Caco-2 (cell line): Measurements from ENCODE around the gene OXNAD1. TPM values are rescaled to one million over a fixed set of nuclear protein-coding genes. Genes with fewer than 3 reads are reported as not detected.

Experiments
- BruUV-seq: library from RNA; stranded (reverse); fragments of 400-500 nt; replicated peaks from 2 replicates; lab custom pipeline; 2021; lab: Mats Ljungman, UMichigan
- CTCF ChIA-PET: fragments of 300-600 bp; sonication (Branson Sonifier 250); formaldehyde crosslinking; loops from one replicate; lab custom pipeline; 2022; ENCODE audit warnings: antibody characterized with exemption; lab: Charles Lee
- POLR2A ChIA-PET: fragments of 300-600 bp; sonication (Branson Sonifier 250); formaldehyde crosslinking; loops from one replicate; lab custom pipeline; 2022; ENCODE audit warnings: antibody characterized with exemption; lab: Charles Lee
- DNase-seq, 2 experiments: peaks; one replicate each; pipeline versions ENCODE4 v3.0.0 to v3.0.0-alpha.2; 2020 to 2022
- H3K27me3 ChIP-seq: replicated peaks from 2 replicates; pipeline ENCODE4 v1.6.0; 2011; ENCODE audit warnings: low read length; ENCODE audit not compliant: control insufficient read depth, insufficient read depth
- H3K36me3 ChIP-seq: 2 replicates; pipeline ENCODE4 v1.5.1; 2011; ENCODE audit warnings: low read length; ENCODE audit not compliant: control insufficient read depth, insufficient read depth
- H3K4me1 ChIP-seq: fragments of 250-450 bp; sonication (Bioruptor Pico); 2 replicates; pipeline ENCODE4 v1.5.1; 2020; ENCODE audit warnings: mild to moderate bottlenecking
- H3K4me3 ChIP-seq: 2 replicates; pipeline ENCODE4 v1.5.1; 2011; ENCODE audit warnings: low read depth, mild to moderate bottlenecking, control low read depth, low read length
- H3K9me3 ChIP-seq: fragments of 250-450 bp; sonication (Bioruptor Pico); 2 replicates; pipeline ENCODE4 v1.5.1; 2020; ENCODE audit warnings: mild to moderate bottlenecking, moderate library complexity
- H3K27ac Mint-ChIP-seq: one replicate; pipeline ENCODE4 v1.8.0; 2022; ENCODE audit warnings: mixed read lengths; ENCODE audit not compliant: unreplicated experiment
- H3K27me3 Mint-ChIP-seq: one replicate; pipeline ENCODE4 v1.8.0; 2022; ENCODE audit warnings: mixed read lengths; ENCODE audit not compliant: insufficient read depth, unreplicated experiment
- H3K36me3 Mint-ChIP-seq: one replicate; pipeline ENCODE4 v1.8.0; 2022; ENCODE audit warnings: mild to moderate bottlenecking, mixed read lengths; ENCODE audit not compliant: insufficient read depth, unreplicated experiment
- H3K4me1 Mint-ChIP-seq: one replicate; pipeline ENCODE4 v1.8.0; 2022; ENCODE audit warnings: low read depth, mixed read lengths; ENCODE audit not compliant: unreplicated experiment
- H3K4me3 Mint-ChIP-seq: one replicate; pipeline ENCODE4 v1.8.0; 2022; ENCODE audit warnings: mild to moderate bottlenecking, moderate library complexity, mixed read lengths; ENCODE audit not compliant: unreplicated experiment
- H3K9me3 Mint-ChIP-seq: one replicate; pipeline ENCODE4 v1.8.0; 2022; ENCODE audit warnings: mixed read lengths; ENCODE audit not compliant: unreplicated experiment
- CTCF ChIP-seq, 2 experiments: fragments of 200-600 bp in 1 of 2; IDR thresholded peaks; 1 replicate in 1 of 2; 2 replicates in 1 of 2; pipeline versions ENCODE4 v1.5.1 to v1.8.0; 2011 to 2022; ENCODE audit warnings: antibody characterized with exemption in 1 of 2, control low read depth in 1 of 2, inconsistent platforms in 1 of 2, low read depth in 1 of 2, low read length in 1 of 2, mild to moderate bottlenecking in 1 of 2, moderate library complexity in 1 of 2; ENCODE audit not compliant: insufficient read depth in 1 of 2, severe bottlenecking in 1 of 2, unreplicated experiment in 1 of 2
- intact Hi-C: fragments of 100-400 bp; cut with micrococcal nuclease; formaldehyde crosslinking; loops from one replicate; pipeline ENCODE4 v1.10.0; 2022; ENCODE audit not compliant: unreplicated experiment
- total RNA-seq: library from RNA; stranded (reverse); gene quantifications from 2 replicates; pipeline ENCODE4 v1.2.3, GENCODE V29; 2022

OXNAD1 gene
- total RNA-seq, 1 experiment from 2014 or later: 20.0 TPM

GRCh38 chr3:16304061-16305010 is 39.3 kb downstream of the OXNAD1 start:
- BruUV-seq: no TSS peak
- no peaks in the 10 kb centered on the region for H3K4me1 ChIP-seq
- Mint-ChIP-seq H3K27me3 (no peaks in the 10 kb centered on the region), H3K4me3 (no peak overlapping the region), H3K4me1 (no peaks in the 10 kb centered on the region), H3K9me3 (no peaks in the 10 kb centered on the region), H3K27ac (no peak overlapping the region), H3K36me3 (peaks cover 33% of the 10 kb centered on the region)
- intact Hi-C loops: no loop called here
- H3K36me3 ChIP-seq: no peaks in the 10 kb centered on the region; the same call in 1 of the 2 replicates
- H3K27me3 ChIP-seq: no peaks in the 10 kb centered on the region
- no peaks in the 10 kb centered on the region for H3K9me3 ChIP-seq
- ChIA-PET CTCF (interaction anchor here (0.6 kb wide), 1 partner anchor 14 kb away, joined by 3 read pairs; no protein-coding TSS in a partner anchor), POLR2A (interaction anchor here (0.7 kb wide), 1 partner anchor 52 kb away, joined by 3 read pairs; no protein-coding TSS in a partner anchor)
- no peak overlapping the region for H3K4me3 ChIP-seq
- no peak for TF ChIP-seq CTCF (IDR thresholded peaks at IDR 0.05; ENCODE audit: insufficient read depth in 1 of 2, low read depth in 1 of 2, low read length in 1 of 2, severe bottlenecking in 1 of 2, unreplicated experiment in 1 of 2)
- DNase-seq: no peak

- no peak overlapping the region for H3K4me3 ChIP-seq
- intact Hi-C loops: no loop called here
- no TSS peak for BruUV-seq
- Mint-ChIP-seq H3K4me3 (no peak overlapping the region), H3K9me3 (no peaks in the 10 kb centered on the region), H3K4me1 (no peaks in the 10 kb centered on the region), H3K27me3 (no peaks in the 10 kb centered on the region), H3K36me3 (peaks cover 32% of the 10 kb centered on the region), H3K27ac (no peak overlapping the region)
- H3K4me1 ChIP-seq: no peaks in the 10 kb centered on the region
- no peaks in the 10 kb centered on the region for H3K9me3 ChIP-seq
- CTCF ChIA-PET: interaction anchor here (0.6 kb wide), 1 partner anchor 14 kb away, joined by 3 read pairs; no protein-coding TSS in a partner anchor
- no peaks in the 10 kb centered on the region for H3K36me3 ChIP-seq
- no peak for DNase-seq
- H3K27me3 ChIP-seq: no peaks in the 10 kb centered on the region
- POLR2A ChIA-PET: no interaction called here
- TF ChIP-seq CTCF (IDR thresholded peaks at IDR 0.05; ENCODE audit: insufficient read depth in 1 of 2, low read depth in 1 of 2, low read length in 1 of 2, severe bottlenecking in 1 of 2, unreplicated experiment in 1 of 2): no peak
These were observed 40.1 kb downstream of the OXNAD1 start for GRCh38 chr3:16305111-16305541.

GRCh38 chr3:16307832-16308531 is 43.0 kb downstream of the OXNAD1 start:
- H3K9me3 ChIP-seq: no peaks in the 10 kb centered on the region
- Mint-ChIP-seq H3K9me3 (no peaks in the 10 kb centered on the region), H3K4me1 (no peaks in the 10 kb centered on the region), H3K27me3 (no peaks in the 10 kb centered on the region), H3K36me3 (peaks cover 19% of the 10 kb centered on the region), H3K4me3 (no peak overlapping the region), H3K27ac (no peak overlapping the region)
- no peaks in the 10 kb centered on the region for H3K27me3 ChIP-seq
- intact Hi-C loops: no loop called here
- BruUV-seq: no TSS peak
- TF ChIP-seq CTCF (IDR thresholded peaks at IDR 0.05; ENCODE audit: insufficient read depth in 1 of 2, low read depth in 1 of 2, low read length in 1 of 2, severe bottlenecking in 1 of 2, unreplicated experiment in 1 of 2): no peak
- ChIA-PET POLR2A (no interaction called here), CTCF (interaction anchor here (0.6 kb wide), 1 partner anchor 18 kb away, joined by 3 read pairs; no protein-coding TSS in a partner anchor)
- DNase-seq: no peak
- H3K36me3 ChIP-seq: peaks cover 2% of the 10 kb centered on the region; the same call in 1 of the 2 replicates
- no peaks in the 10 kb centered on the region for H3K4me1 ChIP-seq
- no peak overlapping the region for H3K4me3 ChIP-seq
